ENCODE results near the gene RPL27A.
A peak's percentile ranks its signal among the peaks of the same experiment; 100 is the strongest.

RPL27A gene

DNA sequence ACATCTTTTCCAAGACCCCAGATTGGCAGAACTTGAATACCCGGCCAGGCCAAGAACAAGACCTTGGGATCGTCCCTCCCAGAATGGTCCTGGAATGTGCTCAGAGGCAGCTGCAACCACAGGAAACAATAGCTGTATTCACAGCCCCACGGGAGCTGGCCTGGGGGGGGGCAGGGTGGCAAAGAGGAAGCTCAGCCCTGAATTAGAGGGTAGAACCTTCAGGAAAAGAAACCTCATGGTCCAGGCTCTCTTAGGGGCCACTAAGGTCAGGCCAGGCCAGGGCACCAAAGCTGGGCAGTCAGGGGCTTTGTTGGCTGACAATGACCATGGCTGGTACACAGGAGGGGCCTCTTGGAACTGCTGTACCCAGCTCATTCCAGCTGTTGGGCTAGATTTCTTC is 17.3 kb downstream of the RPL27A start:
- no peak for DNase-seq (ENCODE audit: low spot score)

DNA sequence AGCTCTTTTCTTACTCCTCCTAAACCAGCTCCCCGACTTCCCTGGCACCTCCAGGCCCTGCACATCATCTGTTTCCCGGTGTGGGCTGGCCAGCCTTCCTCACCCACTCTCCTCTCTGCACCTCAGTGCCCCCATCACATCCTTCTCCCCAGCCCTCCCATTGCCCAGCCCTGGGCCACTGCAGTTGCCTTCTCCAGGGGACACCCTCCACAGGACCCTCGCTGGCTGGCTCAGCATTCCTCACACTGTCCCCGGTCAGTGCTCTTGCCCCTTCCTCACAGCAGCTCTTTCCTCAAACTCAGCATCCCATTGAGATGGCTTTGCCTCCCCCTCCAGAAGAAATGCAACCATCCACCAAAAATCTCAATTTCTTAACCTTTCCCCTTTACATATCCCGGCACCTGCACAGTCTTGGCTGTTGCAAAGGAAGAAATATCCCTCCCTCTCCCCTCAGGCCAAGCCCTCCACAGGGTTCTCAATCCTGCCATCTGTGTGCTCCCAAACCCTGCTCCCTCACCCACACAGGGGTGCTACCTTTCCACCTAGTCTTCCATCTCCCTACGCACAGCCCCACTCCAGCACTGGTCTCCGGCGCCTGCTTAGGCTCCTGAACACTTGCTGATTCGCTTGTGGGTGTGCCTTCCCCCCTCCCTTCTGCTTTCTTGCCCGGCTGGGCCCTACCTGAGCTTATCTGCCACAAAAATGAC is 19.5 kb downstream of the RPL27A start:
- DNase-seq (ENCODE audit: low spot score): no peak

DNA sequence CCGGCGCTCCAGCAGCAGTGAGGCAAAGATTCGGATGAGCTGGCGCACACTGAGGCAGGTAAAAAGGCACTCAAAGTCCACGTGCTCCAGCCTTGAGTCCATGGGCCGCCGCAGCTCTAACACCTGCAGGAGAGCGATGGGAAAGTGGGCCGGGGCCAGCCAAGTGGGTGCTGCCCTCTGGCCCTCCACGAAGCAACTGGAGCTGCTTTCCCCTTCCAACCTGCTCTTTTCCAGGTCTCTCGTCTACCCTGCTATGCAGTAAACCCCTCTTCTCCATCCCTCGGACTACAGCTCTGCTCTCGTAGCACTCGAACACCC is 20.0 kb downstream of the RPL27A start:
- no peak for DNase-seq (ENCODE audit: low spot score)

DNA sequence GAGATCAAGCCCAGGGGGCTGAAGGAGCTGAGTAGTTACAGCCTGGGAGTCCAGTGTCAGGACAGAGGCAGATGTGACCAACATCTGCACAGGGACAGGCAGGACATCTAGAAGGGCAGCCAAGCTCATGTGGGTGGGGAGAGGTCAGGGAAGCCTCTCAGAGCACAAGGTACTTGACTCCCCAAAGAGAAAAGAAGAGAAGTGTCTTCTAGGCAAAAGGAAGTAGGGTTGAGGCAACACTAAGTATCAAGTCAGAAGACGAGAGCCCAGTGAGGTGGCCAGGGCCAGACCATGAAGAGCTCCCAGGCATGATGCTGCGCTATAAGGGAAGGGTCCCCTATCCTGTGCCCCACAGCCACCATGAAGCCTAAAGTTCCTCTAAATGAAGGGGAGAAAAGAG is 21.5 kb downstream of the RPL27A start:
- DNase-seq (ENCODE audit: low spot score): no peak

DNA sequence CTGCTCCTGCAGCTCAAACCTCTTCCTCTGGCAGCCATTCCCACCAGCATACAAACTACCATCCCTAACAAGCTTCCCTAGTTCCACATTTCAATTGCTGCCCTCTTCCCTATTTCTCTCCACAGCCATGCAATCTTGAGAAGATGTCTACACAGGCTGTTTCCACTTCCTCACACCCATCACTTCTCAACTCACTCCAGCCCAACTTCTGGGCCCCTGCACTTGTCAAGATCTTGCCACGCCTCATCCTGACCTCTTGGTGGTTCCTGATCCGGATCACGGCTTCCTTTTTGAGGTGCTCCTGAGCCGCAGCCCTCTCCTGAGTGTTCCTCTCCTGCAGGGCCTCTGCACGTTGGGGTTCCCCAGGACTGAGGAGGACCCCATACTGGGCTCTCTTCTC is 22.6 kb downstream of the RPL27A start:
- DNase-seq (ENCODE audit: low spot score): no peak

DNA sequence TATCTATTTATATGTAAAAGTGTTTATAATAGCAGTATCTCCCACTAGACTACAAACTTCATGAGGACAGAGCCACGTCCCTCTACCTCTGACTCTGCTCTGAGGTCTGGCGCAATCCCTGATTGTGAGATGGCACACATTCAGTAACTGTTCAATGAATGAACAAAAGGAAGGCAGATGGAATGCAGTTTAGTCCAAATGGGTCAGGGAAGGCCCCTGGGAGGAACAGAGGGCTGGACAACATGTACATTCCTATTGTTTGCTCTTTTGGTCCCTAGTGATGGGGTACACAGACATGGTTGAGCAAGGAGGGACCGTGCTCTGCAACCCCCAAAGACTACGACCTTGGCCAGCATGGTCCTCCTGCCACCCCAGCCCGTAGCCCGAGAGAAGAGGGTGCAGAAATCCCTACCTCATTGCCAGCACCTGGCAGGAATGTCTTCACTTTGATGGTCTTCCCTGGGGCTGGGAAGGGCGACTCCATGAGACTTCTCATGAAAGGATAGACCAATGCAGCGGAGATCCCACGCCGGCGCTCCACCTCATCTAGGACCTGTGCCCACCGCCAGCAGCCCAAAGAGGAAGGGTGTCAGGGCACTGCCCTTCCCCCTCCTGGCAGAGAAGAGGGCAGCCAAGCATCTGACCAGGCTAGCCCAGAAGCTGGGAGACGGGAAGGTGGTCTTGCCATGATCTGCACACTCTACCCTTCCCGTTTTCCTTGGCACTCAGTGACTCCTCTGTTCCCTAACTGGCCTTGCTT is 24.3 kb downstream of the RPL27A start:
- no peak for DNase-seq (ENCODE audit: low spot score)

DNA sequence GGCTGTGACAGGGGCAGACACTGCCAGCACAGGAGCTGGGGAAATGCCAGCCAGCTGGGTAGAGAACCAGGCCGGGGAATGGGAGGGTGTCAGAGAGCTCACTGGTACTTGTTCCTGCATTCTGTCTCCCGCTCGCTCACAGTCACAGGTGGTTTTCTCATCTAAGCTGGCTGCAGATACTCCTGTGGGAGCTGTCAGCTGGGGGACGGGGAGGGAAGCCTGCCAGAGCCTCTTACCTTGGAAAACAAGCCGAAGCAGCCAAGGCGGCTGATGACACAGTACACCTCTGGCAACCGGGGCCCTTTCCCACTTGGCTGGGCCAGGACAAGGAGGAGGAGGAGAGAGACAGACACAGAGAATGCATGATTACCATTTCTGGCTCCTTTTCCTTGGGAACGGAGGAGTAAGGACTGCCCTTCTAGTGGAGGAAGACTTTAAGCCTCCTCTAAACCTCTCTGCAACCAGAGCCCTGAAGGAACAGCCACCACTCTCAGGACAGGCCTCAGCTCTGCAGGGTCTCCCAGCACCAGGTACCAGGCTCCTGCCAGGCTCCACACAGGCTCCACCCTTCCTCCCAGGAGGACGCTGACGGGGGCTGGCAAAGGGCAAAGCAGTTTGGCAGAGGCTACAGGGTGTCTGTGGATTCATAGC is 25.1 kb downstream of the RPL27A start:
- DNase-seq (ENCODE audit: low spot score): no peak

DNA sequence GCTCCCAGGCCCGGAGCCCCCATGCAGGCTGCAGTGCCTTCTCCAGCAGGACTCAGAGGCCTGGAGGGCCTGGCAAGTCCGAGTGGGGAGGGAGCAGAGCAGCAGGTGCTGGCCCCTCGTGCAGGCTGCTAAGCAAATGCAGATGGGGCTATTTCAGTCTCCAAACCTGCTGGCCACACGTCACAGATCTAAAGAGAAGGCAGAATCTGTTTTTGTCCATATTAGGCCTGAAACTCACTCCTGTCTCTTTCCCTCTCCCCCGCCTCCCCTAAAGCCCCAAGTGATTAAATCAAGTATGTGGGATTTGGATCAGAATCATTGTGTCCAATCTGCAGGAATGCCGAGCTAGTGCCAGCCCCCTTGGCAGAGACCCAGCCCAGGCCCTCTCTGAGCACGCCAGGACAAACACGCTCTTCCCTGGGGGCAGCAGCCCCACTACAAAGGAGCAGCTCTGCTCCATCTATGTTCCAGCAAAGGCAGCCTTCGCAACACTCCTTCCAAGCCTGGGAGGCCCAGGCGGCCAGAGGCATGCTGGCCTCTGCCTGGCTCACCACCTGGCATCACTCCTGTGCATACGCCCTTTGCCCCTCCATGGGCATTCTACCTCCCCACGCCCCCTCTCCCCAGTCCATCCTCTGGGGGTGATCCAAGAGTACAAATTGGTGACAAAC is 26.5 kb downstream of the RPL27A start:
- DNase-seq (ENCODE audit: low spot score): no peak

DNA sequence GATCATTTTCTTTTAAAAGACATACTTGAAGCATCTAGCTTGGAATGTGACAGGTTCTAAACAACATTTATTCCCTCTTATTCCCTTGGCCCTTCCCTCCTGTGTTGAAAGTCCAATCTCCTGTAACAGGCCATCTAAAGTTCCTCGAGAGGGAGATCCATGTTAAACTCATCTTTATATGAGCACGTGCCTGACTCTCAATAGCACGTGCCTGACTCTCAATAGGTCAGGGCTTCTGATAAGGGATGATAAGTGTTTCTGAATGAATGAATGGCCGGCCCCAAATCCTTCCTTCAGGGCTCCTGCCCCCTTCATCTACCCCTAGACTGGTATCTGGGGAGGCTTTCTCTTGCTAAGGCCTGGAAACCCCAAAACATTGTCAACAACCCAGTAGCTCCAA is 27.2 kb downstream of the RPL27A start:
- DNase-seq (ENCODE audit: low spot score): no peak

DNA sequence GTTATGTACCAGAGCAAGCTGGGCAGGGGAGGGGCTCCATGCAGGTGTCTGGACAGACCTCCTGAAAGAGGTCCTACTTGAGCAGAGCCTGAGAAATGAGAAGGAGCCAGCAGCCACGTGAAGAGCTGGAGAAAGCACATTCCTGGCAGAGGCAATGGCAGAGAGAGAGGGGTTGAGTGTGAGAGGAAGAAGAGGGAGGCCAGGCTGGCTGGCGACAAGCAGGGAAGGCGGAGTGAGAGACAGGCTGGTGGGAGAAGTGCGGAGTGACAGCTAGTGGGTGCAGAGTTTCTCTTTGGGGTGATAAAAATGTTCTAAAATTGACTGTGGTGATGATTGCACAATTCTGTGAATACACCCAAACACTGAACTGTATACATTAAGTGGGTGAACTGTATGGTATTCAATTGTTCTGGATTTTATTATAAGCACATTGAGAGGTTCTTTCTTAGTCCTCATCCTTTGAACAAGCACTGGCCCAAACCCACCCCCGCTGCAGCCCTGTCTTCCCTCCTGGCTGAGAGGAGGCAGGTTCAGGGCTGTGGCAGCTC is 29.4 kb downstream of the RPL27A start:
- DNase-seq (ENCODE audit: low spot score): no peak

DNA sequence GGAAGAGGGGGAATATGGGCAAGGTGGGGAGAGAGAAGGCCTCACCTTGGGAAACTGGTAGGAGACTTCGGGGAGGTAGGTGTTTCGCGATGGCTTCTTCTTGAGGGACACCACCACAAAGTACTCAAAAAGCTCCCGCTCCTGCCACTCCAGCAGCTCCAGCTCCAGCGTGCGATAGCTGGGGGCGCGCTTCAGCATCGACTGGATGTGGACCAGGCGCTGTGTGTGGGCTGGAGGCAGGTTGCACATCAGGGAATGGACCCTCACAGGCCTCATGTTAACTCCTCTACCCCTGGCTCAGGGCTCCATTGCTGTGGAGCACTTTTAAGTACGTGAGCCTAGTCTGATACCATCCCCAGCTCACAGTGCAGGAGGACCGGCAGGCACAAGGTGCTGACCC is 29.9 kb downstream of the RPL27A start:
- no peak for DNase-seq (ENCODE audit: low spot score)

DNA sequence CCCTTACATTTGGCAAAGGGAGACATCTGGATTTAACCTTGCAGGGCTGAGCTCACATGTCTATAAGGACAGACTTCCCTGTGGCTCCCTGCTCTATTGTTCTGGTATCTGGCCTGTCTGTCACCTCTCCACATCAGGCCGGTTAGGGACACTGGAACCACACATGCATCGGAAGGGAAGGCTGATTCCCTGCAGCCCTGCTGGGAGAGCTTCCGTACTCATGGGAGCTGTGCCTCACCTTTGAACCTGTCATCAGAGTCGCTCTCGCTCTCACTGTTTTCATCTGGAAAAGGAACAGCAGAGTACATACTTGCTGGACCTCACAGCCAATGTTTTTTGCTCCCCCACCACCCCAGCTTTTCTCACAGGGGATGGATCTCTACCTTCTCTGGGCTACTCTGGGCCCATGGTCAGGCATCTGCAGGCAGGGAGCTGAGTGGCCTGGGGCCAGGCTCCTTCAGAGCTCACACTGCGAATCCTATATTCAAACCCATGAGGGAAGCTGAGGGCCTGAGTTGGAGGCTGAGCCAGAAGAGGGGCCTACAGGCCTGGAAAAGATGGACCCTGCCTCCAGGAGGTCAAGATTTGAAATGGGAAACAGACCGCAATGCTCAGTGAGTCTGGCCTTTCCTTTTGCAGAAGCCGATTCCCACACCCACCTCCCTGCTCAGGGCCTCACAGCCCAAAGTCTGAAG is 31.3 kb downstream of the RPL27A start:
- DNase-seq (ENCODE audit: low spot score): no peak

DNA sequence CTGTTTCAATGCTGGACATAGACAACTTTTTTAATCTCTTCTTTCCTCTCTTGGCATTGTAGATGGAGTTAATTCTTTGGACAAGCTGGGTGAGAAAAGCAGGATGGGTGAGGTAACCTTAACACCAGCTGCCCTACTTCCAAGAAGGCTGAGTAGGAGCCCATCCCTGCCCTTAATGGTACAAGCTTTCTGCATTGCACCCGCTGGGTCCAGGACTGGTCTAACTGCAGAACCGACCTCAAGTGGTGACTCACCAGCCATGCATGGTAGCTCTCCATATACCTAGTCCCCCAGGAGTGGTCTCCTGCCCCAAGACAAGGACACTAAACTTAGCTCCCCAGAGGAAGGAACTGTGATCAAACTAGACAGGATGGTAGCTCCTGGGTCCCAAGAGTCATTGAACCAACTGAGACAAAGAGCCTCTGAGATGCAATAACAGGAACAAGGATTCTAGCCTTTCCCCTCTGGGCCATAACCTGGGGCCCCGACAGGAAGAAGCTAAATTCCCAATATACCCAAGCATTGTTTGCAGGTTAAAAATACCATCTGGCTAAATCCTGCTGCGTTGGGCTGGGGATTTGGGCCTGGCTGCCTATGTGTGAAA is 32.1 kb downstream of the RPL27A start:
- no peak for DNase-seq (ENCODE audit: low spot score)

DNA sequence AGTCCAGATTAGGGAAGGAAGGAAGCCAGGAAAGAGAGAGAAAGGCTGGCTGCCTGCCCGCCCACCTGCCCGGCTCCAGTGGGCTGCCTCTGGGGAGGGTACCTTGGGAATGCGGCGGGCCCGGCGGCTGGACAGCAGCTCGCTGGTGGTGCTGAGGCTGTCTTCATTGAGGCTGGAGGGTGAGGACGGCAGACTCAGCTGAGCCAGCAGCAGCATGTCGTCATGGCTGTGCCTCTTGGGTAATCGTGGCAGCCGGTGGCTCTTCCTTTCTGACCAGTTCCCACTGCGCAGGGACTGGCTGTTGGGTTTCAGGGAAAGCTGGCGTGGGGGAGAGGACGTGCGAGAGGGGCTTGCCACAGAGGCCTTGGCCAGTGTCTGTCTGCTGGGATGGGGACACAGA is 32.9 kb downstream of the RPL27A start:
- no peak for DNase-seq (ENCODE audit: low spot score)

DNA sequence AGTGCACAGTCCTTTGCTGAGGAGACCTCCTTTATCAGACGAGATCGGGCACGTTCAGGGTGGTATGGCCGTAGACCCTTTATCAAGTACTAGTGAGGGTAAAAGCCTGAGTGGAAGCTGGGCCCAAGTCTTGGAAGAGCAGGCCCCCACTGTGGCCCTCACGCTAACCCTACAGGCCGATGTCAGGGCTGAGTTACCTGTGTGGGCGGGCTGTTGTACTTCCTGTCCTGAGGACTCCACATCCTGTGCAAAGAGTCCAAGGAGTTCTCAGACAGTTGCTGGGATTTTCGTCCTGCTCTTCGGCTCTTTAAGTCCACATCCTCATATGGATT is 34.9 kb downstream of the RPL27A start:
- no peak for DNase-seq (ENCODE audit: low spot score)

DNA sequence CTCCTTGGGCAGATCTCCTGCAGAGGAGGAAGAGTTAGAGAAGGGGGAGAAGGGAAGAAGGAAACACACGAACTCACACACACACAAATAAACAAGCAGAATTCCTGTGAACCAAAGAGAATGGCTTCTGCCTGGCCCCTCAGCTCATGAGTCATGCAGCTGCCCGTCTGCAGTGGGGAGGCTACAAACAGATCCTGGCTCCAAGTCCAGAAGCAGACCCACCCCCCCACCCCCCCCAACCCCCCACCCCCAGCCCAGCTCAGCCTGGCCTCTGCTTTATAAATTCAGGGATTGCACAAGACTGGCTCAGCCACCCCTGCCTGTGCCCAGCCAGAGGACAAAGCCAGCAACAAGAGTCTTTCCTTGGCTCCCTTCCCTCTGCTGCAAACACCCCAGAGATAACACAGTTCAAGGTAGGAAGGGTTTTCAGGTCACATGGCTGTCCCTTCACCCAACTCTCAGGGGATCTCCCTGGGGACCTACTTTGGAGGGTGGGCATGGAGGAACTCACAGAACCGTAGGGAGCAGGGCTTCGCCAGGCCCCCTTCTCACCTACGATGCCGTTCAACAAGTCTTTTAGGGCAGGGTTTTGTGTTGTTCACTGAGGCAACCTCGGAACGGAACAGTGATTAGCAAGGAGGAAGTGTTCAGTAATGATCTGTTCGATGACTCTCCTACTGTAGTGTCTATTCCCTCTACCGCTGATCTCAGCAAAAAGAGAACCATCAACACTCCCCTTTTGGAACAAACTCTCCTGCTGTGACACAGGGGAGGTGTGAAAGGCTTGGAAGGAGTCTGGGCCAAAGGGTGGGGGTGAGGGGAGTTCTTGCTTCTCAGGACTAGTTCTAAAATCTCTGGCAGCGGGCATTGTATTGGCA is 35.5 kb downstream of the RPL27A start:
- no peak for DNase-seq (ENCODE audit: low spot score)

DNA sequence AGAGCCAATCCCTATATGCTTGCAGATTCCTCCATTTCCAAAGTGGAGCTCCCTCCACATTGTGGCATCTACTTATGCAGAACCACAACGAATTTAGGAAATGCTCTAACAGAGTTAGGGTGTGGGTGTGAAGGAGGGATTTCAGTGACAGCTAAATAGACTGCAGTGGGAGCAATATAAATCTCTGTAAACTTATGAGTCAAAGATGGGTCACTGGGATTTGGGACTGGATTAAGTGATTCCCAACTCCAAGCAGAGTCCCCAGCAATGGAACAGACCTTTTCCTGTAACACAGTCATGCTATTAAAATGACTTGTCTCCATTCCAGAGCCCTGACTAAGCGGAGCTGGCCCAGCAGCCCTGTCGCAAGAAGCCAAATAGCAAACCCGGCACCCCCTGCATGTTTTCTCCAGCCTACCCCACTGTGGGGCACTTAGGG is 36.6 kb downstream of the RPL27A start:
- DNase-seq (ENCODE audit: low spot score): peak; percentile 61

DNA sequence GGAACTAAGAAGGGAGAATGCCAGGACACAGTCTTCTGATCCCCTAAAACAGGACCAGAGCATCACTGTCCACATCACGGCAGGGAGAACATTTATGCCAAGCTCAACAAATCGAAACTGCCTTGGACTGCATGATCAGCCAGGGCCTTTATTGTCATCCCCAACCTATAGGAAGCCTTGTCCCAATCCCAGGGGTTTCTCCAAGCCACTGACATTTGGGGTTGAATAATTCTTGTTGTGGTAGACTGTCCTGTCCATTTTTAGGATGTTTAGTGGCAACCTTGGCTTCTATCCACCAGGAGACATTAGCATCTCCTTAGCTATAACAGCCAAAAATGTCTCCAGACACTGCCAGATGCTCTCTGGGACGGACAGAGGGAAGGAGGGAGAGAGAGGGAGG is 37.1 kb downstream of the RPL27A start:
- no peak for DNase-seq (ENCODE audit: low spot score)

DNA sequence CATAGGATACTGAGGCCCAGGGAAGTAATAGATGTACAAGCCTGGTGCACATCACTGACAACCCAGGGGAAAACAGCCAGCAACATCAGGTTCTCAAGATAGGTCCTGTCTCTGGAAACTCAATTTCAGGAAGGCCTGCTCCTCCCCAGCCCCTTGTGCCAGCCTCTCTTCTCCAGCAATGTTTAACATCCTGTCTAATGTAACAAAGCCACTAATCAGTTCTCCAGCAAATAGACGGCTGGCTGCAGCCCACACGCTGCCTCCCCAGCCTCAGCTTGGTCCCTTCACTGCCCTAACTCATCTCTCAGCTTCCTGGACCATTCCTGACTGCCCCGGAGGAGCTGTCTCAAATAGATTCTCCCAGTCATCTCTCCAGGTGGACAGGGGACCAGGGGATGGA is 37.8 kb downstream of the RPL27A start:
- DNase-seq (ENCODE audit: low spot score): no peak

DNA sequence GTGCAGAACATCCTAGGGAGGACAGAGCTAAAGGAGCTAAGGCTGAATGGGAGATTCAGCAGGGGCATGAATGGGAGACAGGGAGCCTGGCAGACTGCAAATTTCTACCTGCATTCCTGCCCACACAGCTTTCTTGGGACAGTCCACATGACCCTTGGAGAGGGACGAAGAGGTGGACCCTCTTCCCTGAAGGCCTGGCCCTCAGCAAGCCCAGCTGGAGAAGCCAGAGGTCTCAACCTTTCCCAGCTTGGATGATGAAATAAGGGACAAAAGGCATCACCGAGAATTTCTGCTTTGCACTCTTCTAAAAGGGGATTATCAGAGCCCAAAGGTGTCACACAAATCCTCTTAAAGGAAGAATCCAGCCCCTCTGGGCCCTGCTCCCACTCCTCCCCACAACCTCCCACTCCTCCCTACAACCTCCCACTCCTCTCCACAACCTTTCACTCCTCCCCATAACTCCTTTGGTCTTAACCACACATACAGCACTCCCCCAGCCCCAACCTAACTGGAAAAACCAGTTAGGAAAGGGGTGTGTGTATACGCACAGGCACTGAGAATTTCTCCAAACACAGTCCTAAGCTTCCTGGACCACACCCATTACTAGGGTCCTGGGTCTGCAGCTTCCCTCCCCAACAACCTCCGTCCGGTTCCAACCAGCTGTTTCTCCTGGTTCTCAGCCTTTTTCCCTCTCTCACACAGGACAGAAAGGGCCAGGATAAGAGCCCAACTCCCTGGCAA is 38.4 kb downstream of the RPL27A start:
- DNase-seq (ENCODE audit: low spot score): peak; percentile 59
